Stomach (tissue), 9 donors: ENCODE data around the gene OGA. TPM values are rescaled to one million over a fixed set of nuclear protein-coding genes. Genes with fewer than 3 reads are reported as not detected.

ENCODE experiments used
- DNase-seq, 2 donors: peaks; one replicate each; pipeline versions ENCODE4 v3.0.0 to v3.0.0-alpha.2; 2013 to 2019
- H3K27ac ChIP-seq, 5 donors: fragments of 200-600 bp in 4 of 5; sonication (generic) in 4 of 5; one replicate each; pipeline ENCODE4 v1.5.1; 2013 to 2019; ENCODE audit warnings: mild to moderate bottlenecking in 1 of 5, moderate library complexity in 1 of 5
- H3K27me3 ChIP-seq, 3 donors: fragments of 200-600 bp; sonication (generic); one replicate each; pipeline ENCODE4 v1.5.1; 2017 to 2019; ENCODE audit warnings: mixed run types in 1 of 3
- H3K36me3 ChIP-seq, 4 donors: fragments of 200-600 bp; sonication (generic); 1 replicate in 3 of 4; 2 replicates in 1 of 4; pipeline ENCODE4 v1.5.1; 2016 to 2019
- H3K4me1 ChIP-seq, 4 donors: fragments of 200-600 bp; sonication (generic); one replicate each; pipeline ENCODE4 v1.5.1; 2016 to 2019
- H3K4me3 ChIP-seq, 4 donors: fragments of 200-600 bp; sonication (generic) in 3 of 4; one replicate each; pipeline ENCODE4 v1.5.1; 2016 to 2019; ENCODE audit warnings: mild to moderate bottlenecking in 1 of 4
- H3K9me3 ChIP-seq, 4 donors: fragments of 200-600 bp; sonication (generic); one replicate each; pipeline ENCODE4 v1.5.1; 2016 to 2019
- EP300 ChIP-seq: sonication (generic); formaldehyde crosslinking; IDR thresholded peaks from one replicate; pipeline ENCODE4 v1.6.1; 2017; ENCODE audit warnings: antibody characterized with exemption
- POLR2A ChIP-seq, 4 donors: fragments of 450-650 bp; IDR thresholded peaks; one replicate each; pipeline ENCODE4 v1.6.1; 2016; ENCODE audit warnings: antibody characterized with exemption in 4 of 4, control low read depth in 2 of 4, mild to moderate bottlenecking in 1 of 4, moderate library complexity in 1 of 4
- POLR2AphosphoS5 ChIP-seq, 3 donors: sonication (generic); formaldehyde crosslinking; IDR thresholded peaks; one replicate each; pipeline ENCODE4 v1.6.1; 2016; ENCODE audit warnings: antibody characterized with exemption in 3 of 3
- WGBS, 5 donors: extraction: QIAGEN DNeasy Blood & Tissue Kit in 3 of 5; methylation state at CpG; one replicate each; pipeline versions ENCODE4 v1.1.5 to v1.1.7; 2013 to 2018; 5-methylcytosine and 5-hydroxymethylcytosine counted together
- intact Hi-C: fragments of 100-400 bp; cut with DNase I; formaldehyde crosslinking; loops from one replicate; pipeline ENCODE4 v1.15.1; 2023; ENCODE audit warnings: low total_unique reads
- polyA plus RNA-seq, 3 donors: library from polyadenylated mRNA; stranded (reverse); fragments of 200-250 nt; gene quantifications; one replicate each; pipeline ENCODE4 v1.2.3, GENCODE V29; 2013
- total RNA-seq, 5 donors: library from RNA; depleted of rRNA; stranded (reverse); fragments of >200 nt; gene quantifications; one replicate each; pipeline versions ENCODE4 v1.1.0 to v1.2.3, GENCODE V29; 2014 to 2016
- TF ChIP-seq, protein P1 (sequence below), 7 experiments: fragments of 450-650 bp in 4 of 7; fragments of 200-600 bp in 3 of 7; sonication (generic) in 3 of 7; IDR thresholded peaks; one replicate each; pipeline ENCODE4 v1.5.1; 2016 to 2019; ENCODE audit warnings: antibody characterized with exemption in 7 of 7, control low read depth in 2 of 7, mild to moderate bottlenecking in 1 of 7
- donor health status: healthy with polysubstance abuse.
- donor health status: Bipolar disorder and iron deficiency.
- donor health status: healthy.

The OGA gene
- total and polyA plus RNA-seq, 8 donors = 18.9 to 312 (median 131) TPM

DNA sequence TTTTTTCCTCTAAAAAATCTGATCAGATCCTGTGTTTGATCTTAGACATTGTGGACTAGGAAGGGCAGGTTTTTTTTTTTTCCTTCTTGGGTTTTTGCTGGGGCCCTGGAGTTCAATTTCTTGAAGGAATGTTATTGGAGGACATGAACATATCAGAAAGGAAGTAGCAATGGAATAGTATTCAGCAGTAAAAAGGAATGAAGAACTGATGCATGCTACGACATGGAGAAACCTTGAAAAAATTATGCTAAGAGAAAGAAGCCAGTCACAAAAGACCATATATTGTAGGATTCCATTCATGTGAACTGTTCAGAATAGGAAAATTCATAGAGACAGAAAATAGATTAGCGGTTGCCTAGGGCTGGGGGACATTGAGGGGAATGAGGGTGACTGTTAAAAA is 76.3 kb downstream of the OGA start:
- peaks cover 0 to 32% (median 0%) of the 10 kb centered on the region in 3 donors for H3K27me3 ChIP-seq
- H3K27ac ChIP-seq = no peak overlapping the region
- intact Hi-C loops = no loop called here
- no peaks in the 10 kb centered on the region for H3K4me1 ChIP-seq
- H3K4me3 ChIP-seq = no peak overlapping the region
- no peak for DNase-seq
- 47 to 49% (median 48%) methylated on average over 2 of the region's 2 CpGs for WGBS, 5 donors
- TF ChIP-seq POLR2AphosphoS5 (IDR thresholded peaks at IDR 0.05) = no peak
- TF ChIP-seq, protein P1, sequence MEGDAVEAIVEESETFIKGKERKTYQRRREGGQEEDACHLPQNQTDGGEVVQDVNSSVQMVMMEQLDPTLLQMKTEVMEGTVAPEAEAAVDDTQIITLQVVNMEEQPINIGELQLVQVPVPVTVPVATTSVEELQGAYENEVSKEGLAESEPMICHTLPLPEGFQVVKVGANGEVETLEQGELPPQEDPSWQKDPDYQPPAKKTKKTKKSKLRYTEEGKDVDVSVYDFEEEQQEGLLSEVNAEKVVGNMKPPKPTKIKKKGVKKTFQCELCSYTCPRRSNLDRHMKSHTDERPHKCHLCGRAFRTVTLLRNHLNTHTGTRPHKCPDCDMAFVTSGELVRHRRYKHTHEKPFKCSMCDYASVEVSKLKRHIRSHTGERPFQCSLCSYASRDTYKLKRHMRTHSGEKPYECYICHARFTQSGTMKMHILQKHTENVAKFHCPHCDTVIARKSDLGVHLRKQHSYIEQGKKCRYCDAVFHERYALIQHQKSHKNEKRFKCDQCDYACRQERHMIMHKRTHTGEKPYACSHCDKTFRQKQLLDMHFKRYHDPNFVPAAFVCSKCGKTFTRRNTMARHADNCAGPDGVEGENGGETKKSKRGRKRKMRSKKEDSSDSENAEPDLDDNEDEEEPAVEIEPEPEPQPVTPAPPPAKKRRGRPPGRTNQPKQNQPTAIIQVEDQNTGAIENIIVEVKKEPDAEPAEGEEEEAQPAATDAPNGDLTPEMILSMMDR (IDR thresholded peaks at IDR 0.05) = no peak
- no peak for TF ChIP-seq EP300
- TF ChIP-seq POLR2A (IDR thresholded peaks at IDR 0.05) = no peak
- no peaks in the 10 kb centered on the region for H3K36me3 ChIP-seq
- no peaks in the 10 kb centered on the region for H3K9me3 ChIP-seq

- no peak overlapping the region for H3K27ac ChIP-seq
- H3K4me3 ChIP-seq = no peak overlapping the region
- peaks cover 0 to 38% (median 0%) of the 10 kb centered on the region in 3 donors for H3K27me3 ChIP-seq
- H3K4me1 ChIP-seq = no peaks in the 10 kb centered on the region
- H3K9me3 ChIP-seq = no peaks in the 10 kb centered on the region
- H3K36me3 ChIP-seq = no peaks in the 10 kb centered on the region
- no peak for DNase-seq
- TF ChIP-seq EP300 (no peak), POLR2AphosphoS5 (IDR thresholded peaks at IDR 0.05) (no peak), POLR2A (IDR thresholded peaks at IDR 0.05) (no peak)
- TF ChIP-seq, protein P1 (IDR thresholded peaks at IDR 0.05) = no peak
- 74 to 87% (median 78%) methylated on average over 3 of the region's 3 CpGs for WGBS, 5 donors
- intact Hi-C loops = no loop called here
Observed at GRCh38 chr10:101736666-101737065, 81.6 kb downstream of the OGA start.

Other genes with a start within 250 kb of the OGA start
- 100 to 1,000 TPM in 2 of 5 donors, 10 to 100 TPM in 3; 12.9 to 122 (median 62.9) TPM for gene POLL, start 230.2 kb downstream of the OGA start, total RNA-seq
- 10 to 100 TPM; 21.4 to 38.9 (median 29.5) TPM for gene POLL, start 230.2 kb downstream of the OGA start, polyA plus RNA-seq
- gene DPCD, start 230.1 kb downstream of the OGA start, total RNA-seq = 10 to 100 TPM in 4 of 5 donors, 1 to 10 TPM in 1; 6.7 to 86.6 (median 18.7) TPM
- 10 to 100 TPM; 16.7 to 27.3 (median 23.6) TPM for gene DPCD, start 230.1 kb downstream of the OGA start, polyA plus RNA-seq
- gene FBXW4, start 123.3 kb downstream of the OGA start, total RNA-seq = 10 to 100 TPM; 39.1 to 95.3 (median 39.7) TPM
- 10 to 100 TPM; 36.6 to 46.4 (median 45.4) TPM for gene FBXW4, start 123.3 kb downstream of the OGA start, polyA plus RNA-seq
- not detected for gene FGF8, start 42.3 kb downstream of the OGA start, total RNA-seq
- gene FGF8, start 42.3 kb downstream of the OGA start, polyA plus RNA-seq = not detected
- gene NPM3, start 35.0 kb downstream of the OGA start, total RNA-seq = 10 to 100 TPM in 3 of 5 donors, 1 to 10 TPM in 1, not detected in 1; 2.3 to 68.1 (median 32.6) TPM
- 10 to 100 TPM; 22.0 to 30.2 (median 26.0) TPM for gene NPM3, start 35.0 kb downstream of the OGA start, polyA plus RNA-seq
- gene KCNIP2, start 25.4 kb upstream of the OGA start, total RNA-seq = 1 to 10 TPM in 3 of 5 donors, not detected in 2; 1.2 to 5.7 (median 2.4) TPM
- 1 to 10 TPM in 1 of 3 donors, under 1 TPM in 1, not detected in 1; 0.62 to 1.3 TPM for gene KCNIP2, start 25.4 kb upstream of the OGA start, polyA plus RNA-seq
- 10 to 100 TPM in 4 of 5 donors, 1 to 10 TPM in 1; 3.5 to 29.0 (median 18.2) TPM for gene ARMH3, start 237.7 kb upstream of the OGA start, total RNA-seq
- gene ARMH3, start 237.7 kb upstream of the OGA start, polyA plus RNA-seq = 10 to 100 TPM; 10.1 to 18.1 (median 10.1) TPM
- 10 to 100 TPM in 3 of 5 donors, 1 to 10 TPM in 2; 7.0 to 42.4 (median 14.0) TPM for gene HPS6, start 246.9 kb upstream of the OGA start, total RNA-seq
- 10 to 100 TPM; 10.3 to 10.7 (median 10.6) TPM for gene HPS6, start 246.9 kb upstream of the OGA start, polyA plus RNA-seq